BJ (cell line): ENCODE measurements around the gene DCPS. TPM values are rescaled to one million over a fixed set of nuclear protein-coding genes. Genes with fewer than 3 reads are reported as not detected.

Experiments used
- CTCF ChIA-PET: fragments of 350-600 bp; formaldehyde crosslinking; extraction: SDS; loops from one replicate; lab custom pipeline; 2021; ENCODE audit warnings: antibody characterized with exemption, inconsistent platforms; lab: Yijun Ruan, JAX
- POLR2A ChIA-PET: fragments of 300-600 bp; sonication (Branson Sonifier 250); formaldehyde crosslinking; extraction: SDS; loops from one replicate; lab custom pipeline; 2021; ENCODE audit warnings: antibody characterized with exemption; lab: Charles Lee
- DNase-seq: peaks from one replicate; pipeline ENCODE4 v3.0.0-alpha.2; 2011; ENCODE audit warnings: low read depth
- H3K27me3 ChIP-seq: 2 replicates; pipeline ENCODE4 v1.6.0; 2011; ENCODE audit warnings: low read length; ENCODE audit not compliant: control insufficient read depth, insufficient read depth
- H3K36me3 ChIP-seq: 2 replicates; pipeline ENCODE4 v1.5.1; 2011; ENCODE audit warnings: low read length; ENCODE audit not compliant: control insufficient read depth, insufficient read depth
- H3K4me3 ChIP-seq: 2 replicates; pipeline ENCODE4 v1.5.1; 2011; ENCODE audit warnings: low read depth, mild to moderate bottlenecking, control low read depth, low read length
- CTCF ChIP-seq: IDR thresholded peaks from 2 replicates; pipeline ENCODE4 v1.5.1; 2011; ENCODE audit warnings: low read depth, mild to moderate bottlenecking, control low read depth, inconsistent platforms, low read length, moderate library complexity; ENCODE audit not compliant: insufficient read depth
- polyA plus RNA-seq: library from polyadenylated mRNA; depleted of rRNA; stranded (reverse); fragments of >200 nt; gene quantifications from 2 replicates; pipeline ENCODE4 v1.2.3, GENCODE V29; 2011

Gene DCPS
- polyA plus RNA-seq, 1 experiment, result 23.5 TPM

- no peaks in the 10 kb centered on the region; the same call in 1 of the 2 replicates for H3K36me3 ChIP-seq
- no peaks in the 10 kb centered on the region for H3K27me3 ChIP-seq
- H3K4me3 ChIP-seq, result no peak overlapping the region
- POLR2A ChIA-PET, result no interaction called here
- TF ChIP-seq CTCF, result no peak
- DNase-seq, result no peak
- CTCF ChIA-PET, result interaction anchor here (1.0 kb wide), 1 partner anchor 40 kb away, joined by 4 read pairs; no protein-coding TSS in a partner anchor
These were observed 47.0 kb downstream of the DCPS start for GRCh38 chr11:126350836-126351235.

GRCh38 chr11:126352163-126352562 lies 48.3 kb downstream of the DCPS start:
- ChIA-PET CTCF (no interaction called here), POLR2A (no interaction called here)
- no peaks in the 10 kb centered on the region for H3K27me3 ChIP-seq
- no peak for TF ChIP-seq CTCF
- no peak for DNase-seq
- H3K4me3 ChIP-seq, result no peak overlapping the region
- no peaks in the 10 kb centered on the region; the same call in 1 of the 2 replicates for H3K36me3 ChIP-seq

GRCh38 chr11:126352934-126353801 lies 49.3 kb downstream of the DCPS start:
- no peak for DNase-seq
- CTCF ChIA-PET, result interaction anchor here (1.0 to 5.3 kb wide), 3 partner anchors 11 to 44 kb away, joined by 3 to 44 read pairs (median 5); no protein-coding TSS in a partner anchor
- no peak for TF ChIP-seq CTCF
- no peaks in the 10 kb centered on the region for H3K36me3 ChIP-seq
- H3K4me3 ChIP-seq, result no peak overlapping the region
- no peaks in the 10 kb centered on the region for H3K27me3 ChIP-seq
- POLR2A ChIA-PET, result interaction anchor here (0.6 kb wide), 1 partner anchor 10 kb away, joined by 4 read pairs; no protein-coding TSS in a partner anchor

- Histone ChIP-seq H3K4me3 (peak overlapping the region; percentile 79), H3K36me3 (no peaks in the 10 kb centered on the region), H3K27me3 (no peaks in the 10 kb centered on the region)
- POLR2A ChIA-PET, result no interaction called here
- no peak for DNase-seq
- no peak for TF ChIP-seq CTCF
- CTCF ChIA-PET, result interaction anchor here (0.8 to 5.3 kb wide), 2 partner anchors 16 to 45 kb away, joined by 3 to 44 read pairs; no protein-coding TSS in a partner anchor
These were observed 50.9 kb downstream of the DCPS start for GRCh38 chr11:126354631-126355323.
